Activated T-cell treated with anti-CD3 and anti-CD28 coated beads, Interleukin-2, amount 50 U/mL, for 24 hours (primary cell): ENCODE measurements around the gene ZNF397.

Experiments used
- DNase-seq: peaks from one replicate; pipeline ENCODE4 v3.0.0-alpha.2; 2020
- H3K27ac Mint-ChIP-seq: 2 replicates; pipeline ENCODE4 v1.8.0; 2020; ENCODE audit warnings: mild to moderate bottlenecking, mixed read lengths
- H3K27me3 Mint-ChIP-seq: 2 replicates; pipeline ENCODE4 v1.8.0; 2020; ENCODE audit warnings: mixed read lengths
- H3K36me3 Mint-ChIP-seq: 2 replicates; pipeline ENCODE4 v1.8.0; 2020; ENCODE audit warnings: low read depth, mixed read lengths
- H3K4me1 Mint-ChIP-seq: 2 replicates; pipeline ENCODE4 v1.8.0; 2020; ENCODE audit warnings: low read depth, mixed read lengths
- H3K4me3 Mint-ChIP-seq: 2 replicates; pipeline ENCODE4 v1.8.0; 2020; ENCODE audit warnings: mild to moderate bottlenecking, moderate library complexity, mixed read lengths
- H3K9me3 Mint-ChIP-seq: 2 replicates; pipeline ENCODE4 v1.8.0; 2020; ENCODE audit warnings: mixed read lengths

ZNF397 gene

DNA sequence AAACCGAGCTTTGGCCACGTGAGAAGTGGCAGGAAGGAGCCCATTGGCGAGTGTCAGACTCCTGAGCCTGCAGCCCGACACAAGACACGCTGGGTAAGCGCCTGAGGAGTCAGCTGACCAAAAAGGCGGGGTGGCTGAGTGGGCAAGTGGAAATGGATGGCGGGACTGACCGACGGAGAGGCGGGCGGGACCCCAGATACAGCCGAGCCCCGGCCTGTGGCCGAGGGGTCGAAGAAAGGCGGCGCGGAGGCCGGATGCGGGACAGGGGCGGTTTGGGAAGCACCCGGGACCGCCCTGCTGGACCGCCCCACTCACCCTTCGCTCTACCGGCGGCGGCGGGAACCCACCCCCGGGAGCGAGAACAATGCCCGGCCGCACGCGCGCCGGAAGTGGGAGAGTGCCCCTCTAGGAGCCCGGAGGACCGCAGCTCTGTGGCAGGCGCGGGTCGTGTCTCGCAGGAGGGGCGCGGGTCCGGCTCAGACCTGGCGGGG lies 26.4 kb downstream of the ZNF397 start:
- H3K27me3 Mint-ChIP-seq = no peaks in the 10 kb centered on the region
- H3K27ac Mint-ChIP-seq = peak overlapping the region; percentile 90
- H3K36me3 Mint-ChIP-seq = peaks cover 34% of the 10 kb centered on the region
- H3K4me1 Mint-ChIP-seq = peaks cover 23% of the 10 kb centered on the region
- H3K4me3 Mint-ChIP-seq = peak overlapping the region; percentile 78
- peaks cover 23% of the 10 kb centered on the region for H3K9me3 Mint-ChIP-seq
- peak; percentile 84 for DNase-seq

DNA sequence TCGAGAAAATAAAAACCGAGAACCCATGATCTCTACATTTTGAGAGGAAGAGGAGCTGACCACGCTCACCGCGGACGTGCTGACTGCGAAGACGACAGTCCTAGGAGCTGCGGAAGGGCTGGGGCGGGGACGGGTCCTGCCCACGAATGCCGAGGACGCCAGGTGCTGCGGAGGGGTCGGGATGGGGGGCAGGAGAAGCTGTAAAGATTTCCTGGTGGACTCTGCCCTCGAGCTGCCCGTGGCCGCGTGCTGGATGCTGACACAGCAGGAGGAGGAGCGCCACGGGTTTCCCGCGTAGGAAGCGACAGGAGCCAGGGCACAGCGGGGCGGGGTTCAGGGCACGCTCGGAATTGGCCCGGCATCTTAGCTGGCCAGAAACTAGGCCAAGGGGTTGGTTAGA lies 27.0 kb downstream of the ZNF397 start:
- H3K36me3 Mint-ChIP-seq = peaks cover 28% of the 10 kb centered on the region
- peak overlapping the region; percentile 58 for H3K4me3 Mint-ChIP-seq
- H3K4me1 Mint-ChIP-seq = peaks cover 23% of the 10 kb centered on the region
- peak overlapping the region; percentile 72 for H3K27ac Mint-ChIP-seq
- H3K27me3 Mint-ChIP-seq = no peaks in the 10 kb centered on the region
- DNase-seq = peak; percentile 52
- peaks cover 23% of the 10 kb centered on the region for H3K9me3 Mint-ChIP-seq

GRCh38 chr18:35268821-35269220 lies 28.0 kb downstream of the ZNF397 start:
- no peaks in the 10 kb centered on the region for H3K27me3 Mint-ChIP-seq
- no peak overlapping the region for H3K27ac Mint-ChIP-seq
- H3K4me3 Mint-ChIP-seq = no peak overlapping the region
- H3K9me3 Mint-ChIP-seq = peaks cover 27% of the 10 kb centered on the region
- DNase-seq = no peak
- peaks cover 21% of the 10 kb centered on the region for H3K36me3 Mint-ChIP-seq
- peaks cover 23% of the 10 kb centered on the region for H3K4me1 Mint-ChIP-seq

DNA sequence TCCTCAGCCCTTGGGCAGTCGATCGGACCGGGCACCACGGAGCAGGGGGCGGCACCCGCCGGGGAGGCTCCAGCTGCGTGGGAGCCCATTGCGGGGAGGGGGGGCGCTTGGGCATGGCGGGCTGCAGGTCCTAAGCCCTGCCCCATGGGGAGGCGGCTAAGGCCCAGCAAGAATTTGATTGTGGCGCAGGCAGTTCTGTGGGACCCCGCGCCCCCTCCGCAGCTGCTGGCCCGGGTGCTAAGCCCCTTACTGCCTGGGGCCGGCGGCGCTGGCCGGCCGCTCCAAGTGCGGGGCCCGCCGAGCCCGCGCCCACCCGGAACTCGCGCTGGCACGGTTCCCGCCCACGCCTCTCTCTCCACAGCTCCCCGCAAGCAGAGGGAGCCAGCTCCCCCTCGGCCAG lies 30.8 kb downstream of the ZNF397 start:
- no peak for DNase-seq
- H3K9me3 Mint-ChIP-seq = peaks cover 17% of the 10 kb centered on the region

GRCh38 chr18:35276267-35276666 lies 35.4 kb downstream of the ZNF397 start:
- Mint-ChIP-seq H3K4me3 (no peak overlapping the region), H3K27me3 (no peaks in the 10 kb centered on the region), H3K4me1 (peaks cover 13% of the 10 kb centered on the region), H3K36me3 (peaks cover 3% of the 10 kb centered on the region), H3K27ac (no peak overlapping the region), H3K9me3 (peaks cover 4% of the 10 kb centered on the region)
- DNase-seq = no peak

More for the DNA sequence above, 30.8 kb downstream of the ZNF397 start:
- Mint-ChIP-seq H3K4me3 (no peak overlapping the region), H3K27me3 (no peaks in the 10 kb centered on the region), H3K36me3 (peaks cover 9% of the 10 kb centered on the region), H3K4me1 (peaks cover 15% of the 10 kb centered on the region), H3K27ac (no peak overlapping the region)

GRCh38 chr18:35277633-35278032 lies 36.8 kb downstream of the ZNF397 start:
- Mint-ChIP-seq H3K4me3 (no peak overlapping the region), H3K4me1 (peaks cover 18% of the 10 kb centered on the region), H3K36me3 (peaks cover 12% of the 10 kb centered on the region), H3K9me3 (peaks cover 4% of the 10 kb centered on the region), H3K27ac (no peak overlapping the region), H3K27me3 (no peaks in the 10 kb centered on the region)
- DNase-seq = no peak

- Mint-ChIP-seq H3K4me3 (no peak overlapping the region), H3K4me1 (peaks cover 19% of the 10 kb centered on the region), H3K27me3 (no peaks in the 10 kb centered on the region), H3K9me3 (peaks cover 1% of the 10 kb centered on the region), H3K27ac (no peak overlapping the region), H3K36me3 (peaks cover 16% of the 10 kb centered on the region)
- DNase-seq = no peak
Measured at GRCh38 chr18:35278085-35278484, 37.3 kb downstream of the ZNF397 start.

DNA sequence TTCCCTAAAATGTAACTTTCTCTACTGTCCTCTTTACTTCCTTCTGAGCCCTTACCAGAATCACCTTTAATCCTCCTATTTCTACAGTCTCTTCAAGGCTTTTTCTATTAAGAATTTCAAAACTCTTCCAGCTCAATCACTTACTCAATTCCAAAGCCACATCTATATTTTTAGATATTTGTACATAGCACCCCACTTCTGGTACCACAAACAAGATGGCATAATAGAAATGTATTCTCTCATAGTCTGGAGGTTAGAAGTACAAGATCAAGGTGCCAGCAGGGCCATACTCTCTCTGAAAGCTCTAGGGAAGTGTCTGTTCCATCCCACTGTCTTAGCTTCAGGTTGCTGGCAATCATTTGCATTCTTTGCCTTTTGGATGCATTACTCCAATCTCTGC lies 38.1 kb downstream of the ZNF397 start:
- H3K4me3 Mint-ChIP-seq = no peak overlapping the region
- no peaks in the 10 kb centered on the region for H3K9me3 Mint-ChIP-seq
- H3K4me1 Mint-ChIP-seq = peaks cover 19% of the 10 kb centered on the region
- DNase-seq = no peak
- no peaks in the 10 kb centered on the region for H3K27me3 Mint-ChIP-seq
- no peak overlapping the region for H3K27ac Mint-ChIP-seq
- peaks cover 23% of the 10 kb centered on the region for H3K36me3 Mint-ChIP-seq

DNA sequence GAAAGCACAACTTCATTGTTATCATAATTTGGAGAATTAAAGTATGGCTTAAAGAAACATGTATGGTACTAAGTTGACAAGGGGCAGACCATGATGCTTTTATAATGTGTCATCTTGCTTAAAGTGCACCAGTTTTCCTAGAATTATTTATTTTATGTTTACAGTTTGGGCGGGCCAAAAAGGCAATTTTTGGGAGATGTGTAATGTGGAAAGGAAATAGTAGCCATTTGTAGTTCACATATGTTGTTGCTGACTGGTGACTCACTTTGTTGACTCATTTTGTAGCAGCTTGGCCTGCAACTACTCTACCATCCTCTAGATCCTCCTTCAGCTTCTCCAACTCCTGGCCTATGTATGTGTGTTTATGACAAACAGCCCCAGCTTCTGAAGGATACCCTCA lies 41.5 kb downstream of the ZNF397 start:
- H3K27ac Mint-ChIP-seq = no peak overlapping the region
- peaks cover 27% of the 10 kb centered on the region for H3K4me1 Mint-ChIP-seq
- DNase-seq = no peak
- H3K4me3 Mint-ChIP-seq = no peak overlapping the region
- no peaks in the 10 kb centered on the region for H3K27me3 Mint-ChIP-seq
- peaks cover 41% of the 10 kb centered on the region for H3K36me3 Mint-ChIP-seq
- peaks cover 5% of the 10 kb centered on the region for H3K9me3 Mint-ChIP-seq

GRCh38 chr18:35283923-35284794 lies 43.3 kb downstream of the ZNF397 start:
- H3K36me3 Mint-ChIP-seq = peaks cover 44% of the 10 kb centered on the region
- peaks cover 5% of the 10 kb centered on the region for H3K9me3 Mint-ChIP-seq
- H3K4me3 Mint-ChIP-seq = no peak overlapping the region
- H3K27me3 Mint-ChIP-seq = no peaks in the 10 kb centered on the region
- peaks cover 30% of the 10 kb centered on the region for H3K4me1 Mint-ChIP-seq
- DNase-seq = no peak
- no peak overlapping the region for H3K27ac Mint-ChIP-seq

- Mint-ChIP-seq H3K4me3 (no peak overlapping the region), H3K27me3 (no peaks in the 10 kb centered on the region), H3K4me1 (peaks cover 36% of the 10 kb centered on the region), H3K36me3 (peaks cover 51% of the 10 kb centered on the region), H3K27ac (no peak overlapping the region), H3K9me3 (peaks cover 5% of the 10 kb centered on the region)
- DNase-seq = no peak
Measured at GRCh38 chr18:35284841-35285240, 44.0 kb downstream of the ZNF397 start.

DNA sequence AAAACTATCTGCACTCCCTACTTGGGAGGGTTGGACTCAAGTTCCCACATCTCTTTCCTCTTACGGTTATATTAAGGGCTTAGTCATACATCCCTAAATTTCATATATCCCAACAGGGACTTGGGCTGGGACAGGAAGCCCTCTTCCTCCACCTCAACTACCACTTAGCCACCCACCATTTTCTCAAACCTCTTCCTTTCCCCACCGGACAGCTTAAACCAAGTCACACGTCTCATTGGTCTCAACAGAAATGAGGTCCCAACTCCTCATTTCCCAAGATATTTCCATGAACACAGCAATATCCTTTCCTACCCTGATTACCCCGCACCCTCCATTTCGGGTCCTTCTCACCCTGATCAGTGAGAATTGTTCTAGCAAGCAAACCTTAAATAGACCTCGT lies 48.5 kb downstream of the ZNF397 start:
- DNase-seq = no peak
- peaks cover 66% of the 10 kb centered on the region for H3K36me3 Mint-ChIP-seq
- peak overlapping the region; percentile 98 for H3K27ac Mint-ChIP-seq
- peaks cover 5% of the 10 kb centered on the region for H3K9me3 Mint-ChIP-seq
- peaks cover 64% of the 10 kb centered on the region for H3K4me1 Mint-ChIP-seq
- no peaks in the 10 kb centered on the region for H3K27me3 Mint-ChIP-seq
- peak overlapping the region; percentile 99 for H3K4me3 Mint-ChIP-seq

- H3K36me3 Mint-ChIP-seq = peaks cover 69% of the 10 kb centered on the region
- H3K4me3 Mint-ChIP-seq = peak overlapping the region; percentile 99
- no peaks in the 10 kb centered on the region for H3K27me3 Mint-ChIP-seq
- H3K27ac Mint-ChIP-seq = peak overlapping the region; percentile 98
- no peak for DNase-seq
- peaks cover 64% of the 10 kb centered on the region for H3K4me1 Mint-ChIP-seq
- H3K9me3 Mint-ChIP-seq = peaks cover 5% of the 10 kb centered on the region
Measured at GRCh38 chr18:35289727-35290093, 48.9 kb downstream of the ZNF397 start.

DNA sequence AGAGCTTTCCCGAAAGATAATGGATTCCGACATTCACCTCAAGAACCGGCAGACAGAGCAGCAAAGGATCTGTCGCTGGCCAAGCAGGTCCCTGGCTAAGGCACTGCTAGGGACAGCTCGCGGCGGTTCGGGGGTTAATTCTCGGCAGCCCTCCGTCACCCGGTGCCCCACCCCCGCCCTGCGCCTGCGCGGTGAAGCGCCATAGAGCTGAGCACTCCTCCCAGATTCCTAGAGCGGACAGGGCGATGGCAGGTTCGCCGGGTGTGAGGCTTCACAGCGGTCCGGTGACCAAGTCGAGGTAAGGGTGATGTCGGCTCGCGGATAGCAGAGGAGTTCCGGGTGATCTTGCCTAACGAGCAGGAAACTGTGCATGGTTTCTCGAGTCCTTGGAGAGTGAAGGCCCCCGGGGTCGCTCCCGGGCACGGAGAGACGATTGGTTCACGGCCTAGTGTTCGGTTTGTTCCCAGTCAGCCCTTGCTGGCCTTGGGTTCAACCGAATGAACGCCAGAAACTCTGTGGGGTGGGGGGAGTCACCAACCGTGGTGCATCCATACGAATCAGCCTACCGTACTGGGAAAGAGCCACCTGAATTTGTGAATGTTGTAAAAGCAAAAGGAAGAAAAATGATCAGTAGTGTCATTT lies 49.4 kb downstream of the ZNF397 start, which contains the start of gene ZSCAN30:
ZSCAN30 (minus strand) TSS at position 136 of the 642 bp plus-strand sequence. CDS start 25,877 bp downstream, outside the sequence.
- peaks cover 64% of the 10 kb centered on the region for H3K4me1 Mint-ChIP-seq
- peaks cover 5% of the 10 kb centered on the region for H3K9me3 Mint-ChIP-seq
- H3K4me3 Mint-ChIP-seq = peak within 1 kb of the TSS; percentile 99
- peak; percentile 99 for DNase-seq
- peak within 1 kb of the TSS; percentile 98 for H3K27ac Mint-ChIP-seq
- peaks cover 72% of the 10 kb centered on the region for H3K36me3 Mint-ChIP-seq
- no peaks in the 10 kb centered on the region for H3K27me3 Mint-ChIP-seq

DNA sequence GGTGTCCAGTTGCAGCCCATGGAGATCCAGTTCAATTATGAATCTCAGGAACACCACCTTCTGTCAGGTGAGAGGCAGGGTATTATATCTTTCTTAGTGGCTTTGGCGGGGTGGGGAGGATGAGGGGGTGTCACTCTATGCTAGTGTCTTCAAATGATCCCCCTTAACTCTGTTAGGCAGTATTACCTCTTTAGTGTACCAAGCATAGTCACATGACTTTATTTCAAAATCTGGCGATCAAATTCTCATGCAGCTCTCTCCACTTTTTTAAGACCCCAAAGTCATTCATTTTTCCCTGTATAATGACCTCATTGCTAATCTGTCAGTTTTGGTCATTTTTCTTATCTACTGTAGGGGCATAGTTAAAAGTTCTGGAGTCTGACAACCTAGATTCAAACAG lies 50.3 kb downstream of the ZNF397 start:
- Mint-ChIP-seq H3K4me3 (peak overlapping the region; percentile 99), H3K27ac (peak overlapping the region; percentile 98), H3K4me1 (peaks cover 63% of the 10 kb centered on the region), H3K27me3 (no peaks in the 10 kb centered on the region), H3K36me3 (peaks cover 73% of the 10 kb centered on the region), H3K9me3 (peaks cover 2% of the 10 kb centered on the region)
- DNase-seq = no peak
